HG03432 (cell line): Measurements from ENCODE around the gene KATNAL2.

Source experiments
- ATAC-seq: cut with Tn5 transposase; IDR thresholded peaks from one replicate; pipeline ENCODE4 v1.9.1; 2021; ENCODE audit warnings: mild to moderate bottlenecking, moderate library complexity; ENCODE audit not compliant: unreplicated experiment

KATNAL2 gene

DNA sequence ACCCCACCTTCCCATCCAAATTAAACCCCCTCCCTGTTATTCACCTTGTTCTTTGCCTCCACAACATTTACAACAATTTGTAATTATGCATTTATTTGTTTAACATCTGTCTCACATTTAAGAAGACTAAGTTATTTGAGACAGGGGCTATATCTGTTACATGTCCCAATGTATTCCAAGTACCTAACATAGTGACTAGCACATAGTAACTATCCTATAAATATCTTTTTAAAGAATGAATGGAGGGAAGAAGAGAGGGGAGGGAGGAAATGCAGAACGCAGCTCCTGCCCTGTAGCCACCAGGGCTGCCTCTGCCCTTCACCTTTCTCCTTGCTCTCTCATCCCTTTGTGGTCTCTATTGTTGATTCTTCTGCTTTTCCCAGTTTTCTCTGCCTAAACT, 192.3 kb downstream of the KATNAL2 start:
- ATAC-seq: no peak

DNA sequence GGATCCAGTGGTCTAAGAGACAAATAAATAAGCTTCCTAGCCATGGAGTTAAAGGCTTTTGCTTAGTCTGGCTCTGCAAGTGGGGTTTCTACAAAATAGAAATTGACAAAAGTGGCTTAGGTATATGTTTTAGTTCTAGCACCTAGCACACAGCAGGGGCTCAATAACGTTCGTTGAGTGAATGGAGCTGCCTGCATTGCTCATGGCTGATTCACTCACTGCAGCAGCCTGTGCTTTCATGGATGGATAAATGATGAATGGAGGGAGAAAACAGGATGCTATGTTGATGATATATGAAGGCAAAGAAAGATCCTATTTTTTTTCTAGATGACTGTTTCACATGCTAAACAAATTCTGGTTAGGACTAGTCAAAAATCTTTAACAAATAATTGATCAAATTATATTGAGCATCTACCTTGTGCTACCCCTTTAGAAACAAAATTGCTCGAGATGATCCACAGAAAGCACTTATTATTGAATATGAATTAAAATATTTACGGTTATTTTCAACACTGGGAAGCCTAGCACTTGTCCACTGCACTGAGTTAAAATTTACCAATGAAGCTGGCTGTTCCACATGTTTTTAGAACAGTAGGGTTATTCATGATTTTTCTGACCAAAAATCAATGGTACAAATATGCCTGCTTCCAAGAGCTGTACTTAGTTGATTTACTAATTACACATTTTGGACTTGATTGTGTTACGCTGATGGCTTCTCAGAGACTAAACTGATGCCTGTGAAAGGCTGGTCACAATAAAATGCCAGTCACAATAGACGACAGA, 193.3 kb downstream of the KATNAL2 start:
- no peak for ATAC-seq

DNA sequence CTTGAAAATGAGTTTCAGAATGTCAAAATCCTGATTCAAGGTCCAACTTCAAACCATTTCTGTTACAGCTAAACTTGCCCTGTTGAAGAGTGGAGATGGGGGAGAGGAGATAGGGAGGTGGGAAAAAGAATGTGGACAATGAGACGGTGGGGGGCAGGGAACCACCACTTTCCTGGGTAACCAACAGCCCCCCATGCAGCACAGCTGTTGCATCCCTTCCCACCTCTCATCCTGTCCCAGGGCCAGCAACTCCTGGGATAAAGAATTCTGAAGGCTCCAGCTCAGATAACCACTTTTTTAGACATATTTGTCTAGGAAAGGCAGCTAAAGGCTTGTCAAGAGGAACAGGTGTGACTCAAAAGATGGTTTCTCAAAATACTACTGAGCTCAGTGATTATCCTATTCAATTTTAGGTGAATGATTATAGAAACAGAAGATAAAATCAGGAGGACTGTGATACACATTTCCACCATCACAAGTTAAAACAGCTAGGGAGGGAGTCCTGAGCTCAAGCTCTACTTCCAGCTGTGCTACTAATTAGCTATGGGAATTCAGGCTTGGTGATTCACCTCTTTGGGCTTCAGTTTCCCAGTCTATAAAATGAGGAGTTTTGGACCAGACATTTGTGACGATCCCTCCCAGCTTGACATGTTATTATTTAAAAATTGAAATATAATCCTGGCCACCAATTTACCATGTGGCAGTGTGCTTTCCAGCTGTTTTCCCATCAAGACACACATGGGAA, 196.6 kb downstream of the KATNAL2 start:
- no peak for ATAC-seq

DNA sequence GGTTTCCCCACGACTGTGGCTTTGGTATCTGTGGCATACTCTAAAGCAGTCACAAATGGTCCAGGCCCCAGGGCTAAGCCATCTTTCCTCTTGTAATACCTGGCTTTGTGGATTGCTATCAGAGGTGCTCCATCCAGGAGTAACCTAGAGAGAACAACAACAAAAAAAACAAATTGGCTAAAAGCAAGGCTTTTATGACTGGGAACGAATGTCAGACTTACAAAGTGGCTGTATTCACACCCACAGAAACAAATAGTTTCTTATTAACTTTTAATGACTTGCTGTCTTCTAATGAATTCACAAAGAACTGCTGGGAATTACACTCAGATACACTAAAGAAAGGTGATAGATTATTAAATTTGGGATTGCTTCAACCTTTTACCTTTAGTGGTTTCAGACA, 197.8 kb downstream of the KATNAL2 start:
- ATAC-seq: no peak

DNA sequence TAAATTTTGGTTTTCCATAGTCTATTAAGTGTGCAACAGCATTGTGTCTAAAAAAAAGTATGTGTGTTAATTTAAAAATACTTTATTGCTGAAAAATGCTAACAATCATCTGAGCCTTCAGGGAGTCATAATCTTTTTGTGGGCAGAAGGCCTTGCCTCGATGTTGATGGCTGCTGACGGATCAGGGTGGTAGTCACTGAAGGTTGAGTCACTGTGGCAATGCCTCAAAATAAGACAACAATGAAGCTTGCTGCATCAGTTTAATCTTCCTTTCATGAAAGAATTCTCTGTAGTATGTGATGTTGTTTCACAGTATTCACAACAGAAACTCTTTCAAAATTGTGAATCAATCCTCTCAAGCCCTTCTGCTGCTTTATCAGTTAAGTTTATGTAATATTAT, 201.6 kb downstream of the KATNAL2 start:
- ATAC-seq: no peak

DNA sequence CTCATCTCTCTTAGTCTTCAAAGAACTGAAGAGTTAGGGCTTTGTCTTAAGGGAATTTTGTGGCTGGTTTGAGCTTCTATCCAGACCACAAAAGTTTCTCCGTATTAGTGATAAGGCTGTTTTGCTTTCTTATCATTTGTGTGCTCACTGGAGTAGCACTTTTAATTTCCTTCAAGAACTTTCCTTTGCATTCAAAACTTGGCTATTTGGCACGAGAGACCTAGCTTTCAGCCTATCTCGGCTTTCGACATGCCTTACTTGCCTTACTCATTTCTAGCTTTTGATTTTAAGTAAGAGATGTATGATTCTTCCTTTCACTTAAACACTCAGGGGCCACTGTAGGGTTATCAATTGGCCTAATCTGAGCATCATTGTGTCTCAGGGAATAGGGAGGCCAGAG, 203.0 kb downstream of the KATNAL2 start:
- peak; percentile 97 for ATAC-seq

DNA sequence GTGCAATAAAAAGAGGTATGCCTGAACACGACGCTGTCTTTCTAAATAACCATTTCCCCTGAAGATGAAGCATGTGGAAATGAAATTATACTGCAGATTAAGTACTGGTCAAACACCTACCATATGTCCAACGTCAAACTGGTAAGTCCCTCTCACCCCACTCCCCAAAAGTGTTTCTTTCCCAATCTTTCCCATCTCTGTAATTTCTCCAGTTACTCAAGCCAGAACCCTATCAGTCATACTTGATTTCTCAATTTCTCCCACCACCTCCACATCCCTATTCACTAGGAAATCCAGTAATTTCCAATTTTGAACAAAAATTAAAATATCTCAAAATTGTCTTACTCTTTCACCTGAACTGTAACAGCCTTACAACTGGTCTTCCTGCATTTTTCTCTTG, 203.7 kb downstream of the KATNAL2 start:
- ATAC-seq: no peak

DNA sequence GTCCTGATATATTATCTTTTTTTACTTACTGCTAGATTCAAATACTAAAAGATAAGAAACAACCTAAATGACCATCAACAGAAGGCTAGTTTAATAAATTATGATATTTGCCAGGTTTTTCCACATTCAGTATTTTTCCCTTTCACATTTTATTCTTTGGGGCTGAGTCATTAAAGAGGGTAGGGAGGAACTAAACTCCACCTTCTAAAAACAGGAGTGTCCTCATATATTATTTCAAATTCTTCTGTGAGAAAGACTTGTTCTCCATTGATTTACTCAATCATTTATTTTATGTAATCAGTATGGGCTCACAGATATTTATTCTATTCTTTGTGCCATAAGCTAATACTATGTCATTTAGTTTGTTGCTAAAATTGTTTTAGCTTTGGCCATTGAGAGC, 223.9 kb downstream of the KATNAL2 start:
- ATAC-seq: no peak

DNA sequence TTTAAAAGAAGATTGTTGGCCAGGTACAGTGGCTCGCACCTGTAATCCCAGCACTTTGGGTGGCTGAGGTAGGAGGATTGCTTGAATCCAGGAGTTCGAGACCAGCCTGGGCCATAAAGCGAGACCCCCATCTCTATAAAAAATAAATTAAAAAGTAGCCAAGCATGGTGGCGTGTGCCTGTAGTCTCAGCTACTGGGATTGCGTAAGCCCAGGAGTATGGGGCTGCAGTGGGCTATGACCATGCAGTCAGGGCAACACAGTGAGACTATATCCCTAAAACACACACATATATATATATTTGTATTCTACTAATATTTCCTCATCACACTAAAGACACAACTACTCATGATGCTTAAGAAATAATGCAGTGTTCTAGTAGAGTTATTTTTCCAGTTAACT, 225.8 kb downstream of the KATNAL2 start:
- ATAC-seq: no peak

DNA sequence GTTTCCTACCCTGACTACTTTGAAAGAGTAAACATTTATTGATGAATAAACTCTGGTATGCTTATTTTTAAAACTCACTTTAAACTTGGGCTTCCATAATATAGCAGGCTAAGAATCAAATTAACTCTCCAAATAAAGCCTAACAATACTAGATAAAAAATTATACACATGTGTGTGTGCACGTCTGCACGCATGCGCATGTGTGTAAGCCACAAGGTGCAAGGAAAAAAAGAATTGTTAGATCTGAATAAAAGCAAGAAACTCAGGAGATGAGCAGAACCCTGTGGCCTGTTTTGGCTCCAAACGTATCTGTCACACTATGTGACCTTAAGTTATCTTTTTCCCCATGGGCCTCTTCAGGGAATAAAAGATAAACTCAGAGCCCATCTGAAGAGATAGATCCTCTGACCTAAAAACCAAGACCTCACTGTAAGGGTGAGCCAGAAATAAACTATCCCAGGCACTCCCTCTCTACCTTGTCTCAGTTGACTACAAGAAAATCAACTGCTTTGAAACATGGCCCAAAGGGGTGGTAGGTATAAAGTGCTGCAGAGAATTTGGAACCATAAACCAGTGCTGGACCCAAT, 226.6 kb downstream of the KATNAL2 start:
- no peak for ATAC-seq

DNA sequence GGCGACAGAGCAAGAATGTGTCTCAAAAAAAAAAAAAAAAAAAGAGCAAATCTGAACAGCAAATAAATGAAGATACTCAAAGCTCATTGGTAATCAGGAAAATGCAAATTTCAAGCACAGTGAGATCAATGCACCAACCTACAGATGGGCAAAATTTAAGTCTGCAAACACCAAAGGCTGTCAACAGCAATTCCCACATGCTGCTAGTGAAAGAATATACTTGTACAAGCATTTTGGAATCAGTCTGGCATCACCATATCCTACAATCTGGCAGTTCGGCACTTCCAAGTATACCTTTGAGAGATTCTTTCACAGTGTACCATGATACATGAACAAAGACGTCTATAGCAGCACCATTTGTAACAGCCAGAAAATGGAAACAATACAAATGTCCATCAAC, 228.8 kb downstream of the KATNAL2 start:
- no peak for ATAC-seq

DNA sequence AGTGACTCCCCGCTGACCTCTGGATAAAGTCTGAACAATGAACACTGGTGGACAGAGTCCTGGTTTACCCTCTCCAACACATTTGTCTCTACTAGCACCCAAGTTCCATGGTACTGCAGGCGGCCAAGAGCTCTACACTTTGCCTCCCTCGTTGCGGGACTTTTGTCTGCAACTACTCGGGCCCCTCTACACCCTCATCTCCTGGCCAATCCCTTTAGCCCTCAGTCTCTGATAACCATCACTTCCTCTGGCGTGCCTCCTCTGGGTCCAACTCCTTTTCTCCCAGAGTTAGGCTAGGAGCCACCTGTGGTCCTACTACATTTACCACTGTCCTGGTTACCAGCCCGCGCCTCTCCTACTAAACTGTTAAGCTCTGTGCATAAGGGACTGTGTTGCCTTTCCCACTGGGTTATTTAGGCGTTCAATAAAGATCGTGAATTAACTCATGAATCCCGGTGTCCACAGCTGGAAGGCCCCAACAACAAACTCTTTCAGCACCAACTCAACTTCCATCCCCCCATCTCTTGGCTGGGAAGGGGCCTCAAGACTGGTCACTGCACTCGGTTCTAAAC, 232.1 kb downstream of the KATNAL2 start:
- no peak for ATAC-seq

DNA sequence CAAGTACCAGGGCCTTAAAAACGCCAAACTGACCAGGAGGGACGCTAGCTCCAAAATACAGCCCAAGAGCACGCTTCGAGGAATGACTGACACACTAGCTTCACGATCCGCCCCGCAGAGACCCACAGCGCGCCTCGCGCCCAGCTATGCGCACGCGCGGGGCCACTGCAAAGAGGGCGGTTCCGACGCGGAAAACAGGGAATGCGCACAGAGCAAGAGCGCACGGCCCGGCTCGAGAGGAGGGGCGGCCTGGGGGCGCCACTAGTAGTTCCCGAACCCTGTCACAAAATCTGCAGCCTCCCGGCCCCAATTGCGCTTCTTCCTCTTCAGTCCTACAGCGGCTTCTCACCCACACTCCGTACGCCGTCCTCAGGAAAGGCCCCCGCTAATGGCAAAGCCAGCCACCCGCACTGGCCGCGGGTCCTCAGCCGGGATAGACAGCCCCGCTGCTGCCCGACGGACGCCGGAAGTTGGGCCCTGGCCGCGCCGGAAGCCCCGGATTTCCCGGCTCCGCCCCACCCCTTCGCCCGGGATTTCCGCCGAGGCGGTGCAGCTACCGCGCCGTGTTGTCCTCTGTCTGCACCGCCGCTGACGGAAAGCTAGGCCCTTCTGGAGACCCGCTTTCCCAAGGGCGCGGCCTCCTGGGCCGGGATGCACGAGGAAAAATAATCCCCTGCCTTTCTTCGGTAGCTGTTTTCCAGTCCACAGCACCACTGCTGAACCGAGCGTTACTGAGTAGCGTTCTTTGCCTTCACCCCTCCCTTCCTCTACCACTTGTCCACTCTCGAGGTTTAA, 232.8 kb downstream of the KATNAL2 start, which contains the start of gene HDHD2:
TSS of gene HDHD2 (minus strand) at position 472 of the 795 bp plus-strand sequence. CDS start 14,061 bp downstream, outside the sequence.
- ATAC-seq: peak; percentile 93

DNA sequence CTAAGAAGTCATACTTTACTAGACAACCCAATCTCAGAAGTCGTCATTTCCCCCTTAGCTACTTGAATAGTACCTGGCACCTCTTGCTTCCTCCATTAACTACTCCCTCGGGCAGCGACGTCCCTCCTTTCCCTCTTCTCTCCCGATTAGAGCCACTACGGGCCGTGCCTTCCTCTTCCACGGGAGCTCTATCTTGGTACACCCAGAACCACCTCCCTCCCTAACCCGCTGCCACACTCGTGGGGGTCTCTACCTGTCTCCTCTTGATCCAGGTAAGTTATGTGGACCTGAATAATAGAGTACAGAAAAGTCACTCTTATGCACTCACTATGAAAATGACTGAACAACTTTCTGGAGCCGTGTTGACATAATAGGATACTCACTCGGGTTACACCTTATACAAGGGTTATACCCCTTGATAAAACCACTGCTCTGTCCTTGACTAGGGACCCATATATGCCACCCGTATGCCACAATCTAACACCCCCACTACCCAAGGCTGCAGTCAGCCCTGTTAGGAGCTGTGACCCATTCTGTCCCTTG, 233.5 kb downstream of the KATNAL2 start:
- ATAC-seq: peak; percentile 15

DNA sequence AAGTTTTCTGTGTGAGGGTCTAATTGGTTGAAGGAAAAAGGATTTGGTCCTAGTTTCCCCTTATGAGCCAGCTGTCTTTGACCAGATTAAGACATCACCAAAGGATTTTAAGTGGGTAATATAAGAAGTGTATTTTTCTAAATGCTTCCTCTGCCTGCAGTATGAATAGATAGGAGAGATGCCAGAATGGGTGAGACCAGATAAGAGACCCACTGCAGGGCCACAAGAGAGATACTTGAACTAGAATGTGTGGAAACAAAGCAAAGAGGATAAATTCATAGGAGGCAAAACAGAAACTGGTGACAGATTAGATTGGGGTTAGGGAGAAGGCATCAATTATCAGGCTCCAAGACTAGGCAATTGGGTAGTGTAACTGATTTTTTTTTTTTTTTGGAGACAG, 234.0 kb downstream of the KATNAL2 start:
- no peak for ATAC-seq
